Upper lobe of left lung (tissue), 6 donors: ENCODE measurements around the gene SLC24A5. TPM values are rescaled to one million over a fixed set of nuclear protein-coding genes. Genes with fewer than 3 reads are reported as not detected.

Experiments used
- ATAC-seq, 2 donors: fragments of 200-7000 bp; cut with Tn5 transposase; one replicate each; pipeline ENCODE4 v1.9.1; 2022; ENCODE audit warnings: mild to moderate bottlenecking in 2 of 2, moderate library complexity in 2 of 2; ENCODE audit not compliant: low FRiP score in 2 of 2
- DNase-seq, 2 donors: peaks; one replicate each; pipeline ENCODE4 v3.0.0-alpha.2; 2019 to 2020
- H3K27ac ChIP-seq, 4 donors: fragments of 200-600 bp; sonication (generic); one replicate each; pipeline ENCODE4 v1.5.1; 2016 to 2019
- H3K27me3 ChIP-seq, 4 donors: fragments of 200-600 bp; sonication (generic); one replicate each; pipeline ENCODE4 v1.5.1; 2017 to 2019
- H3K36me3 ChIP-seq, 4 donors: fragments of 200-600 bp; sonication (generic); one replicate each; pipeline ENCODE4 v1.5.1; 2016 to 2019
- H3K4me1 ChIP-seq, 4 donors: fragments of 200-600 bp; sonication (generic); one replicate each; pipeline ENCODE4 v1.5.1; 2018 to 2019
- H3K4me3 ChIP-seq, 4 donors: fragments of 200-600 bp; sonication (generic); one replicate each; pipeline ENCODE4 v1.5.1; 2017 to 2019; ENCODE audit warnings: mild to moderate bottlenecking in 2 of 4, moderate library complexity in 1 of 4
- H3K9me3 ChIP-seq, 4 donors: fragments of 200-600 bp; sonication (generic); one replicate each; pipeline ENCODE4 v1.5.1; 2018 to 2019
- CTCF ChIP-seq, 6 experiments: fragments of 450-650 bp in 4 of 6; fragments of 200-600 bp in 2 of 6; sonication (generic) in 2 of 6; IDR thresholded peaks; one replicate each; pipeline ENCODE4 v1.5.1; 2016 to 2019; ENCODE audit warnings: antibody characterized with exemption in 6 of 6
- EP300 ChIP-seq, 4 donors: sonication (generic); formaldehyde crosslinking; IDR thresholded peaks; one replicate each; pipeline ENCODE4 v1.5.1; 2017; ENCODE audit warnings: antibody characterized with exemption in 4 of 4, control low read depth in 2 of 4
- POLR2A ChIP-seq, 4 donors: fragments of 450-650 bp; IDR thresholded peaks; one replicate each; pipeline ENCODE4 v1.5.1; 2016 to 2017; ENCODE audit warnings: antibody characterized with exemption in 4 of 4, mild to moderate bottlenecking in 2 of 4
- POLR2AphosphoS5 ChIP-seq, 2 donors: sonication (generic); formaldehyde crosslinking; IDR thresholded peaks; one replicate each; pipeline ENCODE4 v1.5.1; 2017; ENCODE audit warnings: antibody characterized with exemption in 2 of 2
- whole genome bisulfite sequencing, 2 donors: methylation state at CpG; one replicate each; pipeline ENCODE4 v1.1.5; 2017 to 2018; 5-methylcytosine and 5-hydroxymethylcytosine counted together
- total RNA-seq, 6 donors: library from RNA; depleted of rRNA in 4 of 6; stranded (reverse); fragments of >200 nt in 4 of 6; gene quantifications; one replicate each; pipeline versions ENCODE4 v1.1.0 to v1.2.1, GENCODE V29; 2016 to 2021
- donor health status: DM: no; HTN: no; CAD: no; lungs with moderate emphysema.
- donor health status: DM: no; HTN: yes; CAD: no; lungs with severe emphysema.

SLC24A5 gene
- total RNA-seq, 6 donors from 2014 or later, result 0.83 TPM; not detected in 5

- WGBS, 2 donors, result 4 to 5% methylated on average over 10 of the region's 10 CpGs
- no peaks in the 10 kb centered on the region for H3K9me3 ChIP-seq
- DNase-seq (no peak), ATAC-seq (peak; percentile 61 to 88)
- TF ChIP-seq POLR2A (IDR thresholded peaks at IDR 0.05), result no peak
- TF ChIP-seq EP300 (IDR thresholded peaks at IDR 0.05), result no peak
- no peak for TF ChIP-seq POLR2AphosphoS5 (IDR thresholded peaks at IDR 0.05)
- no peak for TF ChIP-seq CTCF (IDR thresholded peaks at IDR 0.05)
- H3K4me3 ChIP-seq, result peak overlapping the region; percentile 55 to 69 (median 62)
- no peaks in the 10 kb centered on the region for H3K36me3 ChIP-seq
- H3K27ac ChIP-seq, result peak overlapping the region; percentile 55 to 76 (median 74)
- H3K27me3 ChIP-seq, result peaks cover 0 to 11% (median 0%) of the 10 kb centered on the region in 4 donors
- H3K4me1 ChIP-seq, result peaks cover 0 to 13% (median 4%) of the 10 kb centered on the region in 4 donors
Measured at GRCh38 chr15:48177383-48177765, 56.6 kb downstream of the SLC24A5 start.

GRCh38 chr15:48177766-48178647 is 57.2 kb downstream of the SLC24A5 start, which contains the start of gene MYEF2:
MYEF2 (minus strand) TSS chr15:48178295; CDS start chr15:48178237, 58 bp downstream.
- Histone ChIP-seq H3K36me3 (no peaks in the 10 kb centered on the region), H3K9me3 (no peaks in the 10 kb centered on the region), H3K27me3 (peaks cover 0 to 11% (median 0%) of the 10 kb centered on the region in 4 donors), H3K4me1 (peaks cover 0 to 13% (median 4%) of the 10 kb centered on the region in 4 donors), H3K27ac (peak within 1 kb of the TSS; percentile 55 to 76 (median 74)), H3K4me3 (peak within 1 kb of the TSS; percentile 55 to 69 (median 62))
- ATAC-seq (peak; percentile 77 to 84), DNase-seq (peak; percentile 74 to 91)
- WGBS, 2 donors, result 0 to 6% methylated on average over 2 to 42 of the region's 71 CpGs
- TF ChIP-seq CTCF (IDR thresholded peaks at IDR 0.05), result peak in 1 of 6 experiments; percentile 51
- no peak for TF ChIP-seq POLR2AphosphoS5 (IDR thresholded peaks at IDR 0.05)
- TF ChIP-seq POLR2A (IDR thresholded peaks at IDR 0.05), result peak in 1 of 4 donors; percentile 35

- no peak for TF ChIP-seq POLR2AphosphoS5 (IDR thresholded peaks at IDR 0.05)
- TF ChIP-seq CTCF (IDR thresholded peaks at IDR 0.05), result no peak
- no peak for TF ChIP-seq EP300 (IDR thresholded peaks at IDR 0.05)
- TF ChIP-seq POLR2A (IDR thresholded peaks at IDR 0.05), result no peak
- 88 to 90% methylated on average over 1 of the region's 1 CpG for WGBS, 2 donors
- Histone ChIP-seq H3K36me3 (no peaks in the 10 kb centered on the region), H3K4me3 (peak overlapping the region in 3 of 4 donors; percentile 59 to 69 (median 65)), H3K9me3 (no peaks in the 10 kb centered on the region), H3K4me1 (peaks cover 0 to 13% (median 4%) of the 10 kb centered on the region in 4 donors), H3K27ac (no peak overlapping the region), H3K27me3 (peaks cover 0 to 11% (median 0%) of the 10 kb centered on the region in 4 donors)
- DNase-seq (no peak), ATAC-seq (no peak)
Measured at GRCh38 chr15:48178648-48178931, 57.8 kb downstream of the SLC24A5 start.

DNA sequence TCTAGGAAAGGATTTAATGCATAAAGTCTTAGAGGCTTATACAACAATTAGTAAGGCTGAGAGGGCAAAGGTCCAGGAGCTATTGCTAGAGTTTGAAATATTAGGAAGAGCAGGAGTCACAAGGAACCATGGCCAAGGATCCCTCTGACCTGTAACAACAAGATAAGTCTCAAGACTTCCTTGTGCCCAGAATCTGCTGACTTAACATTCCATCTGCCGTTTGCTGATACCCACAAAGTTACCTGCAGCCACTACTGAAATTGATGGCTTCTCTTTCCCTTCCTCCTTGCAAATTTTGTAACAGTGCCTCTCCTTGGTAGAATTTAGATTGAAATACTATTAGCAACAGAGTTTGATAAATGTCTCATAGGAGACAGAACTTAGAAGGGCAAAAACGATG is 62.0 kb downstream of the SLC24A5 start:
- Histone ChIP-seq H3K9me3 (no peaks in the 10 kb centered on the region), H3K36me3 (no peaks in the 10 kb centered on the region), H3K4me3 (no peak overlapping the region), H3K4me1 (peaks cover 0 to 8% (median 2%) of the 10 kb centered on the region in 4 donors), H3K27me3 (peaks cover 0 to 7% (median 0%) of the 10 kb centered on the region in 4 donors), H3K27ac (no peak overlapping the region)
- no peak for TF ChIP-seq EP300 (IDR thresholded peaks at IDR 0.05)
- no peak for TF ChIP-seq CTCF (IDR thresholded peaks at IDR 0.05)
- TF ChIP-seq POLR2AphosphoS5 (IDR thresholded peaks at IDR 0.05), result no peak
- TF ChIP-seq POLR2A (IDR thresholded peaks at IDR 0.05), result no peak
- ATAC-seq (no peak), DNase-seq (no peak)
- 58 to 65% methylated on average over 2 of the region's 2 CpGs for WGBS, 2 donors
